SK-N-SH (cell line): ENCODE measurements around the gene FHDC1.

Source experiments
- EZH2phosphoT487 ChIP-seq: fragments of 200-600 bp; sonication (generic); IDR thresholded peaks from 2 replicates; pipeline ENCODE4 v1.6.1; 2017; ENCODE audit warnings: low read depth, mixed run types, mild to moderate bottlenecking, antibody characterized with exemption, moderate library complexity, borderline replicate concordance
- FOXM1 ChIP-seq: IDR thresholded peaks from 2 replicates; pipeline ENCODE4 v1.4.0; 2012; ENCODE audit warnings: low read depth, mild to moderate bottlenecking
- NFIC ChIP-seq: IDR thresholded peaks from 2 replicates; pipeline ENCODE4 v1.4.0; 2012; ENCODE audit warnings: borderline replicate concordance
- POLR2AphosphoS5 ChIP-seq: IDR thresholded peaks from 2 replicates; pipeline ENCODE4 v1.6.1; 2012; ENCODE audit warnings: low read depth, low read length
- RXRA ChIP-seq: IDR thresholded peaks from 2 replicates; pipeline ENCODE4 v1.4.0; 2012; ENCODE audit warnings: low read depth, mild to moderate bottlenecking, borderline replicate concordance
- SMC3 ChIP-seq: IDR thresholded peaks from 2 replicates; pipeline ENCODE4 v1.6.1; 2012; ENCODE audit warnings: low read depth, low read length, improper control_type of control experiment
- TF ChIP-seq, protein P1 (sequence below): fragments of 200-600 bp; sonication (generic); IDR thresholded peaks from 2 replicates; pipeline ENCODE4 v1.6.1; 2017; ENCODE audit warnings: antibody characterized with exemption, mild to moderate bottlenecking, moderate library complexity

GRCh38 chr4:153028535-153028934 is 92.4 kb downstream of the FHDC1 start:
- TF ChIP-seq RXRA (no peak), EZH2phosphoT487 (no peak), FOXM1 (no peak), POLR2AphosphoS5 (no peak), SMC3 (no peak), NFIC (no peak)
- TF ChIP-seq, protein P1, sequence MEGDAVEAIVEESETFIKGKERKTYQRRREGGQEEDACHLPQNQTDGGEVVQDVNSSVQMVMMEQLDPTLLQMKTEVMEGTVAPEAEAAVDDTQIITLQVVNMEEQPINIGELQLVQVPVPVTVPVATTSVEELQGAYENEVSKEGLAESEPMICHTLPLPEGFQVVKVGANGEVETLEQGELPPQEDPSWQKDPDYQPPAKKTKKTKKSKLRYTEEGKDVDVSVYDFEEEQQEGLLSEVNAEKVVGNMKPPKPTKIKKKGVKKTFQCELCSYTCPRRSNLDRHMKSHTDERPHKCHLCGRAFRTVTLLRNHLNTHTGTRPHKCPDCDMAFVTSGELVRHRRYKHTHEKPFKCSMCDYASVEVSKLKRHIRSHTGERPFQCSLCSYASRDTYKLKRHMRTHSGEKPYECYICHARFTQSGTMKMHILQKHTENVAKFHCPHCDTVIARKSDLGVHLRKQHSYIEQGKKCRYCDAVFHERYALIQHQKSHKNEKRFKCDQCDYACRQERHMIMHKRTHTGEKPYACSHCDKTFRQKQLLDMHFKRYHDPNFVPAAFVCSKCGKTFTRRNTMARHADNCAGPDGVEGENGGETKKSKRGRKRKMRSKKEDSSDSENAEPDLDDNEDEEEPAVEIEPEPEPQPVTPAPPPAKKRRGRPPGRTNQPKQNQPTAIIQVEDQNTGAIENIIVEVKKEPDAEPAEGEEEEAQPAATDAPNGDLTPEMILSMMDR = no peak
